ENCODE data around the gene CD300LG. TPM values are rescaled to one million over a fixed set of nuclear protein-coding genes. Genes with fewer than 3 reads are reported as not detected.
"Not testable (repeated sequence)": the region's sequence is repeated elsewhere in the genome, so short reads cannot be mapped to it uniquely, and the experiment has no call there.

The CD300LG gene
- total RNA-seq, 1 donor from 2014 or later: 1.6 TPM

GRCh38 chr17:43881758-43882505 is 35.0 kb downstream of the CD300LG start:
- no peaks in the 10 kb centered on the region for H3K27me3 ChIP-seq (ENCODE audit: control insufficient read depth in 3 of 3, insufficient read depth in 3 of 3, low read length in 3 of 3)
- H3K4me1 ChIP-seq (ENCODE audit: control insufficient read depth in 3 of 3, insufficient read depth in 3 of 3, low read length in 3 of 3): peaks cover 15 to 23% (median 19%) of the 10 kb centered on the region in 3 donors
- H3K36me3 ChIP-seq (ENCODE audit: control insufficient read depth in 3 of 3, insufficient read depth in 3 of 3, low read length in 3 of 3): peaks cover 0 to 3% (median 0%) of the 10 kb centered on the region in 3 donors
- H3K9me3 ChIP-seq (ENCODE audit: control insufficient read depth in 3 of 3, low read length in 3 of 3): no peaks in the 10 kb centered on the region
- no peak overlapping the region for H3K9ac ChIP-seq (ENCODE audit: low read depth in 1 of 3, low read length in 3 of 3)
- no peak overlapping the region for H3K4me3 ChIP-seq (ENCODE audit: low read length in 3 of 3)
- H3K27ac ChIP-seq (ENCODE audit: low read depth, low read length): no peak overlapping the region

- no peak overlapping the region for H3K4me3 ChIP-seq (ENCODE audit: low read length in 3 of 3)
- H3K4me1 ChIP-seq (ENCODE audit: control insufficient read depth in 3 of 3, insufficient read depth in 3 of 3, low read length in 3 of 3): peaks cover 15 to 23% (median 19%) of the 10 kb centered on the region in 3 donors
- H3K27me3 ChIP-seq (ENCODE audit: control insufficient read depth in 3 of 3, insufficient read depth in 3 of 3, low read length in 3 of 3): no peaks in the 10 kb centered on the region
- H3K9ac ChIP-seq (ENCODE audit: low read depth in 1 of 3, low read length in 3 of 3): no peak overlapping the region
- H3K36me3 ChIP-seq (ENCODE audit: control insufficient read depth in 3 of 3, insufficient read depth in 3 of 3, low read length in 3 of 3): peaks cover 0 to 3% (median 0%) of the 10 kb centered on the region in 3 donors
- H3K27ac ChIP-seq (ENCODE audit: low read depth, low read length): no peak overlapping the region
- H3K9me3 ChIP-seq (ENCODE audit: control insufficient read depth in 3 of 3, low read length in 3 of 3): no peaks in the 10 kb centered on the region
Observed at GRCh38 chr17:43882761-43883415, 35.9 kb downstream of the CD300LG start.

- no peaks in the 10 kb centered on the region for H3K9me3 ChIP-seq (ENCODE audit: control insufficient read depth in 3 of 3, low read length in 3 of 3)
- no peak overlapping the region for H3K4me3 ChIP-seq (ENCODE audit: low read length in 3 of 3)
- no peak overlapping the region for H3K27ac ChIP-seq (ENCODE audit: low read depth, low read length)
- H3K27me3 ChIP-seq (ENCODE audit: control insufficient read depth in 3 of 3, insufficient read depth in 3 of 3, low read length in 3 of 3): no peaks in the 10 kb centered on the region
- no peak overlapping the region for H3K9ac ChIP-seq (ENCODE audit: low read depth in 1 of 3, low read length in 3 of 3)
- H3K4me1 ChIP-seq (ENCODE audit: control insufficient read depth in 3 of 3, insufficient read depth in 3 of 3, low read length in 3 of 3): no peaks in the 10 kb centered on the region
- H3K36me3 ChIP-seq (ENCODE audit: control insufficient read depth in 3 of 3, insufficient read depth in 3 of 3, low read length in 3 of 3): no peaks in the 10 kb centered on the region
Observed at GRCh38 chr17:43888548-43888947, 41.6 kb downstream of the CD300LG start.

DNA sequence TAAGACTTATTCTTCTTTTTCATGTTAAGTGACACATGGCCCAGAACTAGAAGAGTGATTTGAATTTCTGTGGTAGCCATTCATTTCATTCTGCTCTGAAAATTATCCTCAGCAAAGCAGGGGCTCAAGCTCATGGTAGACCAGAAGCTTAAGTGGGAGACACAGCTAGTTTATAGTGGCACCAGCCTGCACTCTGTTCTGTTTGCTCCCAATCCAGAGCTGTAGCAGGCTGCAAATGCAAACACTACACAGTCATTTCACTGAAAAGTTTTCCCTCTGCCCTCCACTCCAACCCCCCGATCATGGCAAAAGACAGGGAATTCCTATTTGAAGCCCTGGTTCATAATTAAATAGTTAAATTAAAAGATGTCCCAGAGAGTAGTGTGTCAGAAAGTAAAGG is 43.3 kb downstream of the CD300LG start:
- no peaks in the 10 kb centered on the region for H3K36me3 ChIP-seq (ENCODE audit: control insufficient read depth in 3 of 3, insufficient read depth in 3 of 3, low read length in 3 of 3)
- no peak overlapping the region for H3K27ac ChIP-seq (ENCODE audit: low read depth, low read length)
- H3K9ac ChIP-seq (ENCODE audit: low read depth in 1 of 3, low read length in 3 of 3): no peak overlapping the region
- H3K27me3 ChIP-seq (ENCODE audit: control insufficient read depth in 3 of 3, insufficient read depth in 3 of 3, low read length in 3 of 3): no peaks in the 10 kb centered on the region
- H3K4me1 ChIP-seq (ENCODE audit: control insufficient read depth in 3 of 3, insufficient read depth in 3 of 3, low read length in 3 of 3): no peaks in the 10 kb centered on the region
- no peaks in the 10 kb centered on the region for H3K9me3 ChIP-seq (ENCODE audit: control insufficient read depth in 3 of 3, low read length in 3 of 3)
- H3K4me3 ChIP-seq (ENCODE audit: low read length in 3 of 3): no peak overlapping the region

DNA sequence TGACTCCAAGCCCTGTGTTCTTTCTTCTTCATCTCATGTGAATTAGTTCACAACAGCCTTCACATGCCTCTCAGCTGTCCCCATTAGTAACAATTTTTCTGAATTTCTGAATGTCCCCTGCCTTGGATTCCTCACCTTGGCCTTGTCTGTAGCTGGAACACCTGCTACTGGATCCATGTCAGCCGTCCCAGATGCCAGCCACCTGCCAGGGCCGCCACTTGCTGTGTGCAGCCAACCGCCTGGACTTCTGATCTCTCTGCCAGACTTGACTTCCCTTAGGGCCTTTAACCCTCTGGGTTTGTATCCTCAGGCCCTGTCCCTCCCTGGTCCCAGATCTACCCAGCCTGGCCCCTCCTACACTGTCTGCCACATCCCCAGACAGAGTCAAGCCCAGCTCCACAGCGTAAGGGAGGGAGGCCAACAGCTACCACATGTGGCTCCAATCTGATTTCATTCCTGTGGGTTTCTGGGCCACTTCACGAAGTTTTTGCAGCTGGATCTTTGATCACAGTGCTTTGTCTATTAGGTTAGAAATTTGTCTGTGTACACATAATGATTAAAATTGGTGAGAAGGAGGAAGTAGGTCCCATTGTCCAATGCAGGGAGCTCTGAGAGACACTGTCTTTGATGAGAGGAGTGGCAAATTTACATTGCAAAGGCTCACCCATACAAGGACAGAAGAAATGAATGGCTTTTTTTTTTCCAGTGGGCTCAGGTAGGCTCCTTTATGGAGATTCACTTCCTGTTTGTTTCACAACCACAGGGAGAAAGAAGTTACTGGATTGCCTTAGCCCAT is 45.1 kb downstream of the CD300LG start:
- H3K27me3 ChIP-seq (ENCODE audit: control insufficient read depth in 3 of 3, insufficient read depth in 3 of 3, low read length in 3 of 3): peaks cover 0 to 4% (median 0%) of the 10 kb centered on the region in 3 donors
- H3K27ac ChIP-seq (ENCODE audit: low read depth, low read length): no peak overlapping the region
- H3K4me1 ChIP-seq (ENCODE audit: control insufficient read depth in 3 of 3, insufficient read depth in 3 of 3, low read length in 3 of 3): no peaks in the 10 kb centered on the region
- no peak overlapping the region for H3K9ac ChIP-seq (ENCODE audit: low read depth in 1 of 3, low read length in 3 of 3)
- H3K9me3 ChIP-seq (ENCODE audit: control insufficient read depth in 3 of 3, low read length in 3 of 3): no peaks in the 10 kb centered on the region
- no peaks in the 10 kb centered on the region for H3K36me3 ChIP-seq (ENCODE audit: control insufficient read depth in 3 of 3, insufficient read depth in 3 of 3, low read length in 3 of 3)
- no peak overlapping the region for H3K4me3 ChIP-seq (ENCODE audit: low read length in 3 of 3)

DNA sequence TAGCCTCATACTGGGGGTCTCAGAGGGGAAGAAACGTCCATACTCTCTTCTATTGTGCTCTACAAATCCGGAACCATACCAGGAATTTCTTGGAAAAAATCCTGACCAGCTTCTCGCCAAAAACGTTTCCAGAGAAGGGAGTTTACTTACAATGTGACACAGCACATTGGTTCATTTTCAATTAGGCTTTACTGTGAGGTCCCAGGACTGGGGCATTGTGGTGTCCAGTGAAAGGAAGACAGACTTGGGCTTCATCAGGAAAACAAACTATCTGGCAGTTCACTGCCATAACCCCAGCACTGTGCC is 45.6 kb downstream of the CD300LG start:
- H3K4me3 ChIP-seq (ENCODE audit: low read length in 3 of 3): no peak overlapping the region
- H3K9me3 ChIP-seq (ENCODE audit: control insufficient read depth in 3 of 3, low read length in 3 of 3): no peaks in the 10 kb centered on the region
- H3K4me1 ChIP-seq (ENCODE audit: control insufficient read depth in 3 of 3, insufficient read depth in 3 of 3, low read length in 3 of 3): no peaks in the 10 kb centered on the region
- H3K9ac ChIP-seq (ENCODE audit: low read depth in 1 of 3, low read length in 3 of 3): no peak overlapping the region
- H3K27ac ChIP-seq (ENCODE audit: low read depth, low read length): no peak overlapping the region
- no peaks in the 10 kb centered on the region for H3K36me3 ChIP-seq (ENCODE audit: control insufficient read depth in 3 of 3, insufficient read depth in 3 of 3, low read length in 3 of 3)
- peaks cover 0 to 4% (median 0%) of the 10 kb centered on the region in 3 donors for H3K27me3 ChIP-seq (ENCODE audit: control insufficient read depth in 3 of 3, insufficient read depth in 3 of 3, low read length in 3 of 3)

DNA sequence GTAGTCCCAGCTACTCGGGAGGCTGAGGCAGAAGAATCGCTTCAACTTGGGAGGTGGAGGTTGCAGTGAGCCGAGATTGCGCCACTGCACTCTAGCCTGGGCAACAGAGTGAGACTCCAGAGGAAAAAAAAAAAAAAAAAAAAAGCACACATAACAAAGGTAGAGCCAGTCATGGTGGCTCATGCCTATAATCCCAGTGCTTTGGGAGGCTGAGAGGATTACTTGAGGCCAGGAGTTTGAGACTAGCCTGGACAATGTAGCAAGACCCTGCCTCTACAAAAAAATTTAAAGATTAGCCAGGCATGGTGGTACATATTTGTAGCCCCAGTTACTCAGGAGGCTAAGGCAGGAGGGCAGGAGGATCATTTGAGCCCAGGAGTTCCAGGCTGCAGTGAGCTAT is 47.5 kb downstream of the CD300LG start:
- H3K27ac ChIP-seq (ENCODE audit: low read depth, low read length); H3K4me3 ChIP-seq (ENCODE audit: low read length in 3 of 3); H3K4me1 ChIP-seq (ENCODE audit: control insufficient read depth in 3 of 3, insufficient read depth in 3 of 3, low read length in 3 of 3); H3K9ac ChIP-seq (ENCODE audit: low read depth in 1 of 3, low read length in 3 of 3); H3K9me3 ChIP-seq (ENCODE audit: control insufficient read depth in 3 of 3, low read length in 3 of 3); H3K27me3 ChIP-seq (ENCODE audit: control insufficient read depth in 3 of 3, insufficient read depth in 3 of 3, low read length in 3 of 3); H3K36me3 ChIP-seq (ENCODE audit: control insufficient read depth in 3 of 3, insufficient read depth in 3 of 3, low read length in 3 of 3): not testable (repeated sequence)

- H3K36me3 ChIP-seq (ENCODE audit: control insufficient read depth in 3 of 3, insufficient read depth in 3 of 3, low read length in 3 of 3): no peaks in the 10 kb centered on the region
- H3K4me3 ChIP-seq (ENCODE audit: low read length in 3 of 3): no peak overlapping the region
- H3K27me3 ChIP-seq (ENCODE audit: control insufficient read depth in 3 of 3, insufficient read depth in 3 of 3, low read length in 3 of 3): peaks cover 0 to 20% (median 13%) of the 10 kb centered on the region in 3 donors
- no peak overlapping the region for H3K9ac ChIP-seq (ENCODE audit: low read depth in 1 of 3, low read length in 3 of 3)
- H3K9me3 ChIP-seq (ENCODE audit: control insufficient read depth in 3 of 3, low read length in 3 of 3): no peaks in the 10 kb centered on the region
- peaks cover 10 to 14% (median 12%) of the 10 kb centered on the region in 3 donors for H3K4me1 ChIP-seq (ENCODE audit: control insufficient read depth in 3 of 3, insufficient read depth in 3 of 3, low read length in 3 of 3)
- no peak overlapping the region for H3K27ac ChIP-seq (ENCODE audit: low read depth, low read length)
Observed at GRCh38 chr17:43897831-43898230, 50.9 kb downstream of the CD300LG start.

DNA sequence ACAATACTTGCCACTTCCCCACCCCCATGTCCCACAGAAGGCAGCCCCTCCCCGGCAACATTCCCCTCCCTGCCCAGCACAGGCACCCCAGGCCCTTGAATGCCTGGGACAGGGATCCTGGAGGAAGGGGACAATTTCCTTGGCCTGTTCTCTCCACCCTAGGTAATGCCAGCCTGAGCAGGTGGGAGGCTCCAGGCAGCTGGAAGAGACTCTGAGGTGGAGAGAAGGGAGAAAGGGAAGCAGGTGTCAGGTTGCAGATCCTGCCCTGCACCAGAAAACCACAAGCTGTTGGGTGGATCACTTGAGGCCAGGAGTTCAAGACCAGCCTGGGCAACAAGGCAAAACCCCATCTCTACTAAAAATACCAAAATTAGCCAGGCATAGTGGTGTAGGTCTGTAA is 51.5 kb downstream of the CD300LG start:
- no peak overlapping the region for H3K9ac ChIP-seq (ENCODE audit: low read depth in 1 of 3, low read length in 3 of 3)
- H3K27me3 ChIP-seq (ENCODE audit: control insufficient read depth in 3 of 3, insufficient read depth in 3 of 3, low read length in 3 of 3): peaks cover 0 to 22% (median 16%) of the 10 kb centered on the region in 3 donors
- peaks cover 10 to 14% (median 12%) of the 10 kb centered on the region in 3 donors for H3K4me1 ChIP-seq (ENCODE audit: control insufficient read depth in 3 of 3, insufficient read depth in 3 of 3, low read length in 3 of 3)
- H3K4me3 ChIP-seq (ENCODE audit: low read length in 3 of 3): no peak overlapping the region
- no peaks in the 10 kb centered on the region for H3K36me3 ChIP-seq (ENCODE audit: control insufficient read depth in 3 of 3, insufficient read depth in 3 of 3, low read length in 3 of 3)
- H3K9me3 ChIP-seq (ENCODE audit: control insufficient read depth in 3 of 3, low read length in 3 of 3): no peaks in the 10 kb centered on the region
- H3K27ac ChIP-seq (ENCODE audit: low read depth, low read length): no peak overlapping the region

Data from skeletal muscle tissue (tissue), 4 donors.